ENCODE data around the gene NPHP4. TPM values are rescaled to one million over a fixed set of nuclear protein-coding genes. Genes with fewer than 3 reads are reported as not detected.
A peak's percentile ranks its signal among the peaks of the same experiment; 100 is the strongest.

NPHP4 gene
- polyA plus RNA-seq, 3 donors = 0.39 to 13.7 (median 1.2) TPM

DNA sequence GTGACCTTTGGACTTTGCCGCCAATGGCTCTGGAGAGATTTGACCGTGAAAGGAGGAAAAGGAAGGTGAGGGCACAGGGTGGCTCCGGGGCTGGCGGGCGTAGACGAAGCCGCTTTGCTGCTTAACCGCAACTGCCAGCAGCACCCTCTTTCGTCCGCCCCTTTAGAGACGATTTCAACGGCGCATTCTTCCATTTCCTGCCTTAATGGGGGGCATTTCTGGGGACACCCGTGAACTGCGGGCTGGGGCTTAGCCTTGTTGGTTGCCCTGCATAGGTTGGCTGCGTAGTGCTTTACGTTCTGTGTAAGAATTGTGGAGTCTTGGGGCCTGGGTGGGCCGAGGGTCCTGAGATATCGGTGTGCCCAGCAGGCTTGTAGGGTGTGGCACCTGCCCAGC lies 6.7 kb upstream of the NPHP4 start:
- H3K36me3 Mint-ChIP-seq = peaks cover 25 to 62% of the 10 kb centered on the region in 2 donors
- TF ChIP-seq, protein P1, sequence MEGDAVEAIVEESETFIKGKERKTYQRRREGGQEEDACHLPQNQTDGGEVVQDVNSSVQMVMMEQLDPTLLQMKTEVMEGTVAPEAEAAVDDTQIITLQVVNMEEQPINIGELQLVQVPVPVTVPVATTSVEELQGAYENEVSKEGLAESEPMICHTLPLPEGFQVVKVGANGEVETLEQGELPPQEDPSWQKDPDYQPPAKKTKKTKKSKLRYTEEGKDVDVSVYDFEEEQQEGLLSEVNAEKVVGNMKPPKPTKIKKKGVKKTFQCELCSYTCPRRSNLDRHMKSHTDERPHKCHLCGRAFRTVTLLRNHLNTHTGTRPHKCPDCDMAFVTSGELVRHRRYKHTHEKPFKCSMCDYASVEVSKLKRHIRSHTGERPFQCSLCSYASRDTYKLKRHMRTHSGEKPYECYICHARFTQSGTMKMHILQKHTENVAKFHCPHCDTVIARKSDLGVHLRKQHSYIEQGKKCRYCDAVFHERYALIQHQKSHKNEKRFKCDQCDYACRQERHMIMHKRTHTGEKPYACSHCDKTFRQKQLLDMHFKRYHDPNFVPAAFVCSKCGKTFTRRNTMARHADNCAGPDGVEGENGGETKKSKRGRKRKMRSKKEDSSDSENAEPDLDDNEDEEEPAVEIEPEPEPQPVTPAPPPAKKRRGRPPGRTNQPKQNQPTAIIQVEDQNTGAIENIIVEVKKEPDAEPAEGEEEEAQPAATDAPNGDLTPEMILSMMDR (IDR thresholded peaks at IDR 0.05) = no peak
- no peak overlapping the region for H3K27ac Mint-ChIP-seq
- Histone ChIP-seq H3K4me1 (ENCODE audit: control insufficient read depth in 1 of 2, insufficient read depth in 2 of 2, low read length in 2 of 2) (peaks cover 16 to 17% of the 10 kb centered on the region in 2 donors), H3K9ac (ENCODE audit: insufficient read depth, low read length, poor library complexity, severe bottlenecking) (no peak overlapping the region), H3K27me3 (ENCODE audit: control insufficient read depth in 2 of 2, insufficient read depth in 2 of 2, low read length in 2 of 2) (no peaks in the 10 kb centered on the region), H3K79me2 (ENCODE audit: insufficient read depth, low read length) (peaks cover 35% of the 10 kb centered on the region), H2AFZ (ENCODE audit: insufficient read depth, low read depth, low read length, poor library complexity, severe bottlenecking) (no peak overlapping the region), H4K20me1 (ENCODE audit: insufficient read depth, low read length) (peaks cover 99% of the 10 kb centered on the region), H3K4me3 (replicated peaks in 1 of 3; ENCODE audit: low read depth in 2 of 3, low read length in 3 of 3) (no peak overlapping the region), H3K9me3 (replicated peaks in 1 of 2; ENCODE audit: control insufficient read depth in 1 of 2, insufficient read depth in 1 of 2, low read length in 2 of 2) (no peaks in the 10 kb centered on the region), H3K4me2 (replicated peaks; ENCODE audit: extremely low read depth, low read length, poor library complexity, severe bottlenecking) (no peak overlapping the region), H3K27ac (ENCODE audit: low read depth in 1 of 2, low read length in 2 of 2) (no peak overlapping the region), H3K36me3 (replicated peaks in 1 of 2; ENCODE audit: control insufficient read depth in 1 of 2, insufficient read depth in 2 of 2, low read length in 2 of 2) (peaks cover 14 to 50% of the 10 kb centered on the region in 2 donors)
- H3K4me3 Mint-ChIP-seq = no peak overlapping the region
- 93% methylated on average over 18 of the region's 19 CpGs for WGBS (ENCODE audit: insufficient coverage)
- peaks cover 0 to 6% (median 1%) of the 10 kb centered on the region in 3 donors for H3K27me3 Mint-ChIP-seq (ENCODE audit: low read depth in 3 of 3)
- peaks cover 16% of the 10 kb centered on the region for H3K4me1 Mint-ChIP-seq
- intact Hi-C loops (cut with micrococcal nuclease) = loop anchor here in 1 of 2 donors (10.0 kb wide), 1 partner anchor 396 kb away; the partner anchor contains the start of gene ACOT7
- H3K9me3 Mint-ChIP-seq = no peaks in the 10 kb centered on the region
- no peak for DNase-seq

DNA sequence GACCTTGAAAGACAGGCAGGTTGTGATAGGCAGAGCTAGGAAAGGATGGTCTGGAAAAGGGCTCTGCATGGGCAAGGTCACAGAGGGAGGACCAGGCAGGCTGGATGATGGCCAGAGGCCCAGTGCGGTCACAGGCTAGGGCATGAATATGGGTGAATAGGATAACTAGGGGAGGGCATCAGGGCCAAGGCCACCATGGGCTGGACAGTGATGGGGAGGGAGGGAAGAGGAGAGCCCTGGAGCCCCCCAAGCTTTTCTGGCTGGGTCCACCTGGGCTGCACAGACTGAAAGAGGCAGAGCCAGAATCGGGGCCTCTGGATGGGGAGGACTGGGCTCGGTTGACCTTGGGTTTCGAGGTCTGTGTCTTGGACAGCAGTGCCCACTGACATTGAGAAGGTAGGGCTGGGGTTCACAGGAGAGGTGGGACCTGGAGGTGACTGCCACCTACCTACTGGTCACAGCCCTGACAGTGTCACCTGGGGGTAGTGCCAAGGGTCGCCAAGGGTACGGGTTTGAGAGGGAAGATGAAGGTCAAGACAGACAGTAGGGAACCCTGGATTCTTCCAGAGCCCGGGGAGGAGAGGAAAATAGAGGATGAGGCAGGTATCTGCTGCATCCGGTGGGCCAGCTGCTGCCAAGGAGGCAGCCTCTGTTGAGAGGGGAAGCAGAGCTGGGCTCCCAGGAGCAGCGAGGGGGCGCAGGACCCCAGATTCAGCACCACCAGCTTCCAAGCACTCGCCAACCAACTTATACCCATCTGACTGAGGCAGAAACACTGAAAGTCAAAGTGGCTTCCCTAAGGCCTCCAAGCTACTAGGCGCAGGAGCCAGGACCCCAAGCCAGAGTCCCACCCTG lies 6.1 kb upstream of the NPHP4 start:
- no peaks in the 10 kb centered on the region for H3K27me3 ChIP-seq (ENCODE audit: control insufficient read depth in 2 of 2, insufficient read depth in 2 of 2, low read length in 2 of 2)
- no peak overlapping the region for H3K27ac ChIP-seq (ENCODE audit: low read depth in 1 of 2, low read length in 2 of 2)
- TF ChIP-seq, protein P1 (IDR thresholded peaks at IDR 0.05) = no peak
- H3K4me1 ChIP-seq (ENCODE audit: control insufficient read depth in 1 of 2, insufficient read depth in 2 of 2, low read length in 2 of 2) = peaks cover 22 to 23% of the 10 kb centered on the region in 2 donors
- no peak overlapping the region for H3K9ac ChIP-seq (ENCODE audit: insufficient read depth, low read length, poor library complexity, severe bottlenecking)
- peaks cover 20 to 56% of the 10 kb centered on the region in 2 donors for H3K36me3 Mint-ChIP-seq
- H3K4me1 Mint-ChIP-seq = peaks cover 22% of the 10 kb centered on the region
- H3K9me3 ChIP-seq (replicated peaks in 1 of 2; ENCODE audit: control insufficient read depth in 1 of 2, insufficient read depth in 1 of 2, low read length in 2 of 2) = no peaks in the 10 kb centered on the region
- H2AFZ ChIP-seq (ENCODE audit: insufficient read depth, low read depth, low read length, poor library complexity, severe bottlenecking) = no peak overlapping the region
- peaks cover 0 to 6% (median 1%) of the 10 kb centered on the region in 3 donors for H3K27me3 Mint-ChIP-seq (ENCODE audit: low read depth in 3 of 3)
- no peak overlapping the region for H3K4me2 ChIP-seq (replicated peaks; ENCODE audit: extremely low read depth, low read length, poor library complexity, severe bottlenecking)
- intact Hi-C loops (cut with micrococcal nuclease) = loop anchor here in 1 of 2 donors (10.0 kb wide), 1 partner anchor 397 kb away; the partner anchor contains the start of gene ACOT7
- no peaks in the 10 kb centered on the region for H3K9me3 Mint-ChIP-seq
- peaks cover 99% of the 10 kb centered on the region for H4K20me1 ChIP-seq (ENCODE audit: insufficient read depth, low read length)
- no peak overlapping the region for H3K4me3 ChIP-seq (replicated peaks in 1 of 3; ENCODE audit: low read depth in 2 of 3, low read length in 3 of 3)
- H3K36me3 ChIP-seq (replicated peaks in 1 of 2; ENCODE audit: control insufficient read depth in 1 of 2, insufficient read depth in 2 of 2, low read length in 2 of 2) = peaks cover 14 to 44% of the 10 kb centered on the region in 2 donors
- H3K79me2 ChIP-seq (ENCODE audit: insufficient read depth, low read length) = peaks cover 37% of the 10 kb centered on the region
- no peak overlapping the region for H3K4me3 Mint-ChIP-seq
- 98% methylated on average over 8 of the region's 12 CpGs for WGBS (ENCODE audit: insufficient coverage)
- no peak for DNase-seq
- H3K27ac Mint-ChIP-seq = peak overlapping the region in 3 of 7 donors; percentile 36 to 82 (median 64)
